ENCODE data around the gene C14orf119. TPM values are rescaled to one million over a fixed set of nuclear protein-coding genes. Genes with fewer than 3 reads are reported as not detected.
A peak's percentile ranks its signal among the peaks of the same experiment; 100 is the strongest.

C14orf119 gene
- total and polyA plus RNA-seq, 9 donors, result 13.8 to 55.6 (median 41.5) TPM

GRCh38 chr14:23146351-23146910 lies 51.1 kb downstream of the C14orf119 start:
- TF ChIP-seq CTCF (IDR thresholded peaks at IDR 0.05) (no peak), POLR2A (IDR thresholded peaks at IDR 0.05) (no peak)
- Histone ChIP-seq H3K27me3 (no peaks in the 10 kb centered on the region), H3K4me1 (ENCODE audit: insufficient read depth) (peaks cover 10% of the 10 kb centered on the region), H3K9me3 (no peaks in the 10 kb centered on the region), H3K4me3 (no peak overlapping the region), H3K27ac (no peak overlapping the region), H3K36me3 (no peaks in the 10 kb centered on the region)
- intact Hi-C loops (cut with DNase I), result no loop called here
- WGBS, 3 donors, result 90 to 100% (median 90%) methylated on average over 2 of the region's 2 CpGs
- peak in 1 of 5 donors; percentile 23 for DNase-seq

GRCh38 chr14:23146980-23147379 lies 51.7 kb downstream of the C14orf119 start:
- no peaks in the 10 kb centered on the region for H3K36me3 ChIP-seq
- no peaks in the 10 kb centered on the region for H3K9me3 ChIP-seq
- no peak overlapping the region for H3K27ac ChIP-seq
- peaks cover 10% of the 10 kb centered on the region for H3K4me1 ChIP-seq (ENCODE audit: insufficient read depth)
- DNase-seq, result no peak
- TF ChIP-seq CTCF (IDR thresholded peaks at IDR 0.05), result no peak
- TF ChIP-seq EP300 (IDR thresholded peaks at IDR 0.05), result no peak
- TF ChIP-seq POLR2A (IDR thresholded peaks at IDR 0.05), result no peak
- no peak overlapping the region for H3K4me3 ChIP-seq
- no peaks in the 10 kb centered on the region for H3K27me3 ChIP-seq
- WGBS, 3 donors, result 81 to 98% (median 96%) methylated on average over 4 of the region's 4 CpGs
- intact Hi-C loops (cut with DNase I), result no loop called here

- 29 to 64% (median 53%) methylated on average over 1 of the region's 1 CpG for WGBS, 3 donors
- TF ChIP-seq CTCF (IDR thresholded peaks at IDR 0.05) (no peak), EP300 (IDR thresholded peaks at IDR 0.05) (no peak), POLR2A (IDR thresholded peaks at IDR 0.05) (no peak)
Observed at GRCh38 chr14:23147676-23148075, 52.4 kb downstream of the C14orf119 start.

GRCh38 chr14:23148591-23149249 lies 53.4 kb downstream of the C14orf119 start:
- no peak overlapping the region for H3K4me3 ChIP-seq
- no peaks in the 10 kb centered on the region for H3K27me3 ChIP-seq
- TF ChIP-seq CTCF (IDR thresholded peaks at IDR 0.05) (no peak), EP300 (IDR thresholded peaks at IDR 0.05) (no peak), POLR2A (IDR thresholded peaks at IDR 0.05) (no peak)
- peak in 1 of 5 donors; percentile 15 for DNase-seq
- no peaks in the 10 kb centered on the region for H3K36me3 ChIP-seq
- 79 to 87% (median 82%) methylated on average over 5 of the region's 5 CpGs for WGBS, 3 donors
- peaks cover 16% of the 10 kb centered on the region for H3K4me1 ChIP-seq (ENCODE audit: insufficient read depth)
- no peak overlapping the region for H3K27ac ChIP-seq
- intact Hi-C loops (cut with DNase I), result no loop called here
- no peaks in the 10 kb centered on the region for H3K9me3 ChIP-seq

More at GRCh38 chr14:23147676-23148075, 52.4 kb downstream of the C14orf119 start:
- Histone ChIP-seq H3K4me1 (ENCODE audit: insufficient read depth) (peaks cover 9% of the 10 kb centered on the region), H3K4me3 (no peak overlapping the region), H3K36me3 (no peaks in the 10 kb centered on the region), H3K9me3 (no peaks in the 10 kb centered on the region), H3K27ac (peak overlapping the region in 1 of 2 donors; percentile 12), H3K27me3 (no peaks in the 10 kb centered on the region)
- intact Hi-C loops (cut with DNase I), result no loop called here
- DNase-seq, result peak in 4 of 5 donors; percentile 59 to 71 (median 65)

All from ovary (tissue), 9 donors.